Mesendoderm (in vitro differentiated cells): ENCODE measurements around the gene FAM240A. TPM values are rescaled to one million over a fixed set of nuclear protein-coding genes. Genes with fewer than 3 reads are reported as not detected.

Experiments
- DNase-seq: peaks from one replicate; pipeline ENCODE4 v3.0.0; 2013
- H2AK5ac ChIP-seq: 2 replicates; pipeline ENCODE4 v1.6.1; 2013; ENCODE audit warnings: low read length, inconsistent platforms
- H2BK120ac ChIP-seq: 2 replicates; pipeline ENCODE4 v1.6.1; 2013; ENCODE audit warnings: low read depth, mild to moderate bottlenecking, low read length, moderate library complexity, mixed read lengths
- H2BK15ac ChIP-seq: replicated peaks from 2 replicates; pipeline ENCODE4 v1.6.1; 2013; ENCODE audit warnings: low read depth, mild to moderate bottlenecking, moderate library complexity
- H2BK5ac ChIP-seq: 2 replicates; pipeline ENCODE4 v1.6.1; 2013; ENCODE audit warnings: low read length, inconsistent platforms
- H3K18ac ChIP-seq: 2 replicates; pipeline ENCODE4 v1.6.1; 2013; ENCODE audit warnings: mild to moderate bottlenecking, low read length, mixed read lengths
- H3K23ac ChIP-seq: one replicate; pipeline ENCODE4 v1.6.1; 2013; ENCODE audit warnings: low read length
- H3K27ac ChIP-seq: 2 replicates; pipeline ENCODE4 v1.5.1; 2013; ENCODE audit warnings: low read depth, mild to moderate bottlenecking, inconsistent platforms, low read length, moderate library complexity
- H3K27me3 ChIP-seq: 2 replicates; pipeline ENCODE4 v1.6.1; 2013; ENCODE audit warnings: low read length, control low read depth, mild to moderate bottlenecking, inconsistent platforms; ENCODE audit not compliant: insufficient read depth, poor library complexity
- H3K36me3 ChIP-seq: 2 replicates; pipeline ENCODE4 v1.6.1; 2013; ENCODE audit warnings: low read length, inconsistent platforms; ENCODE audit not compliant: control insufficient read depth, insufficient read depth
- H3K4ac ChIP-seq: one replicate; pipeline ENCODE4 v1.6.1; 2013; ENCODE audit warnings: low read depth, mild to moderate bottlenecking, low read length, moderate library complexity
- H3K4me1 ChIP-seq: 2 replicates; pipeline ENCODE4 v1.6.1; 2013; ENCODE audit warnings: low read depth, low read length, inconsistent platforms; ENCODE audit not compliant: control insufficient read depth
- H3K4me2 ChIP-seq: 2 replicates; pipeline ENCODE4 v1.6.1; 2013; ENCODE audit warnings: low read length
- H3K4me3 ChIP-seq: 2 replicates; pipeline ENCODE4 v1.5.1; 2013; ENCODE audit warnings: mild to moderate bottlenecking, low read length
- H3K56ac ChIP-seq: one replicate; pipeline ENCODE4 v1.6.1; 2013; ENCODE audit warnings: low read length
- H3K79me1 ChIP-seq: 2 replicates; pipeline ENCODE4 v1.6.1; 2013; ENCODE audit warnings: low read length, inconsistent platforms
- H3K79me2 ChIP-seq: 2 replicates; pipeline ENCODE4 v1.6.1; 2013; ENCODE audit warnings: mild to moderate bottlenecking, low read length; ENCODE audit not compliant: control insufficient read depth, insufficient read depth
- H3K9ac ChIP-seq: 2 replicates; pipeline ENCODE4 v1.6.1; 2013; ENCODE audit warnings: low read length, inconsistent platforms
- H4K5ac ChIP-seq: one replicate; pipeline ENCODE4 v1.6.1; 2013; ENCODE audit warnings: low read length
- H4K8ac ChIP-seq: one replicate; pipeline ENCODE4 v1.6.1; 2013; ENCODE audit warnings: low read depth, mild to moderate bottlenecking, control low read depth, low read length, moderate library complexity
- WGBS: extraction: QIAGEN DNeasy Blood & Tissue Kit; methylation state at CpG from one replicate; pipeline ENCODE4 v1.1.7; 2013; ENCODE audit warnings: low lambda C conversion rate, missing lambda C conversion rate; ENCODE audit not compliant: insufficient coverage; ENCODE audit errors: extremely low coverage; 5-methylcytosine and 5-hydroxymethylcytosine counted together
- small RNA-seq: library from polyadenylated mRNA; stranded (forward); fragments of <200 nt; extraction: miRNeasy Mini kit (QIAGEN cat#:217004); gene quantifications from one replicate; pipeline ENCODE3, GENCODE V24; 2013; ENCODE audit not compliant: insufficient read depth

Gene FAM240A

GRCh38 chr3:46673151-46674030, 61.1 kb downstream of the FAM240A start:
- Histone ChIP-seq H3K4ac (no peak overlapping the region), H2BK120ac (no peak overlapping the region), H3K79me2 (no peaks in the 10 kb centered on the region), H3K18ac (no peak overlapping the region), H3K27ac (no peak overlapping the region), H3K4me2 (no peak overlapping the region), H3K23ac (no peak overlapping the region), H2BK5ac (no peak overlapping the region), H3K36me3 (no peaks in the 10 kb centered on the region), H2BK15ac (no peak overlapping the region), H4K8ac (no peak overlapping the region), H3K4me1 (no peaks in the 10 kb centered on the region), H4K5ac (no peak overlapping the region), H3K56ac (no peak overlapping the region), H3K9ac (no peak overlapping the region), H3K79me1 (no peaks in the 10 kb centered on the region), H2AK5ac (no peak overlapping the region), H3K27me3 (no peaks in the 10 kb centered on the region), H3K4me3 (no peak overlapping the region)
- no peak for DNase-seq
- no CpG with 5 or more reads among the region's 10 CpGs for WGBS

GRCh38 chr3:46674031-46674845, 61.9 kb downstream of the FAM240A start:
- no peaks in the 10 kb centered on the region for H3K36me3 ChIP-seq
- WGBS = no CpG with 5 or more reads among the region's 12 CpGs
- no peak overlapping the region for H2BK15ac ChIP-seq
- H3K9ac ChIP-seq = no peak overlapping the region
- no peak overlapping the region for H3K56ac ChIP-seq
- no peak overlapping the region for H4K5ac ChIP-seq
- no peak overlapping the region for H2BK120ac ChIP-seq
- no peak overlapping the region for H3K27ac ChIP-seq
- no peaks in the 10 kb centered on the region for H3K4me1 ChIP-seq
- H3K79me2 ChIP-seq = no peaks in the 10 kb centered on the region
- H3K18ac ChIP-seq = no peak overlapping the region
- no peak overlapping the region for H2BK5ac ChIP-seq
- H2AK5ac ChIP-seq = no peak overlapping the region
- no peak overlapping the region for H4K8ac ChIP-seq
- peak; percentile 40 for DNase-seq
- H3K4me2 ChIP-seq = no peak overlapping the region
- no peak overlapping the region for H3K4me3 ChIP-seq
- H3K23ac ChIP-seq = no peak overlapping the region
- H3K4ac ChIP-seq = no peak overlapping the region
- no peaks in the 10 kb centered on the region for H3K27me3 ChIP-seq
- no peaks in the 10 kb centered on the region for H3K79me1 ChIP-seq

GRCh38 chr3:46675426-46675825, 63.1 kb downstream of the FAM240A start:
- DNase-seq = no peak
- no CpG with 5 or more reads among the region's 6 CpGs for WGBS

More at GRCh38 chr3:46675426-46675825, 63.1 kb downstream of the FAM240A start:
- no peak overlapping the region for H2AK5ac ChIP-seq
- no peaks in the 10 kb centered on the region for H3K4me1 ChIP-seq
- H3K79me1 ChIP-seq = no peaks in the 10 kb centered on the region
- H3K36me3 ChIP-seq = no peaks in the 10 kb centered on the region
- H4K8ac ChIP-seq = no peak overlapping the region
- no peak overlapping the region for H3K56ac ChIP-seq
- no peaks in the 10 kb centered on the region for H3K79me2 ChIP-seq
- H3K4ac ChIP-seq = no peak overlapping the region
- H3K4me3 ChIP-seq = no peak overlapping the region
- H3K27me3 ChIP-seq = no peaks in the 10 kb centered on the region
- H3K23ac ChIP-seq = no peak overlapping the region
- no peak overlapping the region for H2BK5ac ChIP-seq
- no peak overlapping the region for H2BK120ac ChIP-seq
- H3K18ac ChIP-seq = no peak overlapping the region
- H4K5ac ChIP-seq = no peak overlapping the region
- no peak overlapping the region for H2BK15ac ChIP-seq
- H3K4me2 ChIP-seq = no peak overlapping the region
- H3K27ac ChIP-seq = no peak overlapping the region
- H3K9ac ChIP-seq = no peak overlapping the region

Small RNA genes within 50 kb of the gene (small RNA-seq; reads per million reads assigned to genes)
- gene RF00591 = not detected
